Karpas-422 (cell line): ENCODE results near the gene XAGE3. TPM values are rescaled to one million over a fixed set of nuclear protein-coding genes. Genes with fewer than 3 reads are reported as not detected.
"Not testable (repeated sequence)": the region's sequence is repeated elsewhere in the genome, so short reads cannot be mapped to it uniquely, and the experiment has no call there.

Source experiments
- DNase-seq: peaks from one replicate; pipeline ENCODE4 v3.0.0-alpha.2; 2015
- H2AFZ ChIP-seq: fragments of 200-600 bp; sonication (generic); 2 replicates; pipeline ENCODE4 v1.6.1; 2014; ENCODE audit warnings: antibody characterized with exemption, low read length, mixed read lengths
- H3K27ac ChIP-seq: fragments of 200-600 bp; sonication (generic); 2 replicates; pipeline ENCODE4 v1.5.1; 2014; ENCODE audit warnings: mild to moderate bottlenecking, low read length, moderate library complexity
- H3K27me3 ChIP-seq: fragments of 200-600 bp; sonication (generic); 2 replicates; pipeline ENCODE4 v1.6.1; 2014; ENCODE audit warnings: low read length, mixed read lengths
- H3K36me3 ChIP-seq: fragments of 200-600 bp; sonication (generic); 2 replicates; pipeline ENCODE4 v1.6.1; 2014; ENCODE audit warnings: low read length, mixed read lengths; ENCODE audit not compliant: insufficient read depth
- H3K4me1 ChIP-seq: fragments of 200-600 bp; sonication (generic); 2 replicates; pipeline ENCODE4 v1.6.1; 2014; ENCODE audit warnings: mild to moderate bottlenecking, low read length, mixed read lengths
- H3K4me2 ChIP-seq: fragments of 200-600 bp; sonication (generic); 2 replicates; pipeline ENCODE4 v1.6.1; 2014; ENCODE audit warnings: low read length, low read depth, mild to moderate bottlenecking; ENCODE audit not compliant: poor library complexity, severe bottlenecking
- H3K4me3 ChIP-seq: fragments of 200-600 bp; sonication (generic); 2 replicates; pipeline ENCODE4 v1.5.1; 2014; ENCODE audit warnings: mild to moderate bottlenecking, antibody characterized with exemption, low read length, mixed read lengths
- H3K79me2 ChIP-seq: fragments of 200-600 bp; sonication (generic); 2 replicates; pipeline ENCODE4 v1.6.1; 2014; ENCODE audit warnings: mild to moderate bottlenecking, low read length, mixed read lengths
- H3K9ac ChIP-seq: fragments of 200-600 bp; sonication (generic); 2 replicates; pipeline ENCODE4 v1.6.0; 2014; ENCODE audit warnings: low read length
- H3K9me2 ChIP-seq: fragments of 200-600 bp; sonication (generic), shearing (Covaris generic); replicated peaks from 2 replicates; pipeline ENCODE4 v1.6.0; 2014; ENCODE audit warnings: mild to moderate bottlenecking, low read length, moderate library complexity; ENCODE audit not compliant: insufficient read depth
- H3K9me3 ChIP-seq: fragments of 300-700, 200-600 bp; sonication (generic); 2 replicates; pipeline ENCODE4 v1.6.1; 2014; ENCODE audit warnings: low read length, mixed read lengths
- H4K20me1 ChIP-seq: fragments of 200-600 bp; sonication (generic); 2 replicates; pipeline ENCODE4 v1.6.1; 2014; ENCODE audit warnings: mild to moderate bottlenecking, antibody characterized with exemption, low read length, low read depth; ENCODE audit not compliant: insufficient read depth
- total RNA-seq: library from RNA; depleted of rRNA; stranded (reverse); fragments of >200 nt; shearing (Covaris generic); gene quantifications from 2 replicates; pipeline ENCODE4 v1.2.3, GENCODE V29; 2014; ENCODE audit warnings: low replicate concordance; rRNA removed

The XAGE3 gene, protein sequence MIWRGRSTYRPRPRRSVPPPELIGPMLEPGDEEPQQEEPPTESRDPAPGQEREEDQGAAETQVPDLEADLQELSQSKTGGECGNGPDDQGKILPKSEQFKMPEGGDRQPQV
- not detected in 2 replicates for total RNA-seq

DNA sequence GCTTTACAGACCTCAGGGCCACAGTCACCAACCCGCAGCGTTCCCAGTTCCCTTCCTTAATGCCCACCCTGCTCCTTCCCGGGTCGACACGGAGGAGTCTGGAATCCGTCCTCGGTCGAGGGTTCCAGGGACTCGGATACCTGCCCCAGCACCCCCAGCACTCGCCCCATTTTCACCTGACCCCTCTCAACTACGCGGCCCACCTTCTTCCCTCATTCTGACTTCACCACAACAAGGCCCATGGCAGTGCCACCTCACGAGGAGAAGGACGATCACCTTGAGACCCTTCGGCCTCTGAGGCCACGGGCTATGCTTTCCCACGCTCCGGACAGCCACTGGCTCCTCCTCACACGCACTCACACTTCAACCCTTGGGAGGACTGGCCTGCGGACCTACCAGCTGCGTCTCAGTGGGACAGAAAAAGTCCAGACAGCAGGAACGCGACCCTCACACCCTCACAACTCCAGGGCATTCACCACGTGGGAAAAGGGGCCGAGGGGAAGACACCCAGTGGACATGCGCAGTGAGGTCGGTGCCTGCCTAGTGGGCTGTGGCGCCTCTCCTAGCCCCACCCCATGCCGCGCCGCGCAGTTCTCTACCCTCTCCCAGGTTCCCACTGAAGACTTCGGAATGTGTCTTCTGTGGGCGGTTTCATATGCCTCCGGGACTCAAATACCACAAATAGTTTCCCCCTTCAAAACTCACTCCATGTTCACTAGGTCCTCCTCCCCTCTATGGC is at the start of gene XAGE3:
XAGE3 (minus strand) TSS at position 474 of the 739 bp plus-strand sequence. CDS start 950 bp downstream, outside the sequence.
- H2AFZ ChIP-seq: no peak within 1 kb of the TSS
- H3K4me1 ChIP-seq: no peaks in the 10 kb centered on the region
- H3K9me3 ChIP-seq: no peaks in the 10 kb centered on the region
- H3K27me3 ChIP-seq: no peaks in the 10 kb centered on the region
- DNase-seq: no peak
- no peaks in the 10 kb centered on the region for H3K9me2 ChIP-seq
- H3K4me2 ChIP-seq: no peak within 1 kb of the TSS
- no peaks in the 10 kb centered on the region for H4K20me1 ChIP-seq
- no peak within 1 kb of the TSS for H3K27ac ChIP-seq
- no peak within 1 kb of the TSS for H3K4me3 ChIP-seq
- no peaks in the 10 kb centered on the region for H3K79me2 ChIP-seq
- H3K36me3 ChIP-seq: no peaks in the 10 kb centered on the region
- H3K9ac ChIP-seq: no peak within 1 kb of the TSS

- H3K79me2 ChIP-seq, H3K27me3 ChIP-seq, H4K20me1 ChIP-seq, H3K9me3 ChIP-seq, H3K9me2 ChIP-seq, H3K9ac ChIP-seq, H3K27ac ChIP-seq, H3K4me1 ChIP-seq, H2AFZ ChIP-seq, H3K36me3 ChIP-seq, DNase-seq, H3K4me3 ChIP-seq, H3K4me2 ChIP-seq: not testable (repeated sequence)
Observed at GRCh38 chrX:52914704-52915103, 46.8 kb upstream of the XAGE3 start.

GRCh38 chrX:52913681-52914080 is 45.8 kb upstream of the XAGE3 start:
- H3K9ac ChIP-seq, H3K27me3 ChIP-seq, H3K27ac ChIP-seq, H3K4me1 ChIP-seq, H3K4me2 ChIP-seq, DNase-seq, H2AFZ ChIP-seq, H3K9me3 ChIP-seq, H4K20me1 ChIP-seq, H3K4me3 ChIP-seq, H3K79me2 ChIP-seq, H3K9me2 ChIP-seq, H3K36me3 ChIP-seq: not testable (repeated sequence)

GRCh38 chrX:52909313-52909969 is 41.6 kb upstream of the XAGE3 start:
- H3K4me2 ChIP-seq, H3K4me1 ChIP-seq, H2AFZ ChIP-seq, H3K27ac ChIP-seq, H3K4me3 ChIP-seq, H3K27me3 ChIP-seq, H3K9me2 ChIP-seq, H3K9ac ChIP-seq, DNase-seq, H3K79me2 ChIP-seq, H4K20me1 ChIP-seq, H3K9me3 ChIP-seq, H3K36me3 ChIP-seq: not testable (repeated sequence)

- not testable (repeated sequence) for H4K20me1 ChIP-seq, H3K9me2 ChIP-seq, H3K4me1 ChIP-seq, H2AFZ ChIP-seq, H3K9ac ChIP-seq, H3K79me2 ChIP-seq, DNase-seq, H3K27me3 ChIP-seq, H3K27ac ChIP-seq, H3K36me3 ChIP-seq, H3K4me3 ChIP-seq, H3K9me3 ChIP-seq, H3K4me2 ChIP-seq
Observed at GRCh38 chrX:52907900-52908299, 40.0 kb upstream of the XAGE3 start.

DNA sequence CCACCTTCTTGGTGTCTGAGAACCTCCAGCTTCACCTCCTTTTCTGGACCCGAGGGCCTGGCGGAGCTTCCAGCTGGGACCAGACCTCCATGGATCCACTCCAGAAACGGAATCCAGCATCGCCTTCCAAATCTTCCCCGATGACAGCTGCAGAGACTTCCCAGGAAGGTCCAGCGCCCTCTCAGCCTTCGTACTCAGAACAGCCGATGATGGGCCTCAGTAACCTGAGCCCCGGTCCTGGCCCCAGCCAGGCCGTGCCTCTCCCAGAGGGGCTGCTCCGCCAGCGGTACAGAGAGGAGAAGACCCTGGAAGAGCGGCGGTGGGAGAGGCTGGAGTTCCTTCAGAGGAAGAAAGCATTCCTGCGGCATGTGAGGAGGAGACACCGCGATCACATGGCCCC is 39.3 kb upstream of the XAGE3 start:
- not testable (repeated sequence) for H2AFZ ChIP-seq, H3K27ac ChIP-seq, H3K9me3 ChIP-seq, H3K4me1 ChIP-seq, H3K4me2 ChIP-seq, DNase-seq, H3K9ac ChIP-seq, H4K20me1 ChIP-seq, H3K27me3 ChIP-seq, H3K79me2 ChIP-seq, H3K9me2 ChIP-seq, H3K36me3 ChIP-seq, H3K4me3 ChIP-seq

DNA sequence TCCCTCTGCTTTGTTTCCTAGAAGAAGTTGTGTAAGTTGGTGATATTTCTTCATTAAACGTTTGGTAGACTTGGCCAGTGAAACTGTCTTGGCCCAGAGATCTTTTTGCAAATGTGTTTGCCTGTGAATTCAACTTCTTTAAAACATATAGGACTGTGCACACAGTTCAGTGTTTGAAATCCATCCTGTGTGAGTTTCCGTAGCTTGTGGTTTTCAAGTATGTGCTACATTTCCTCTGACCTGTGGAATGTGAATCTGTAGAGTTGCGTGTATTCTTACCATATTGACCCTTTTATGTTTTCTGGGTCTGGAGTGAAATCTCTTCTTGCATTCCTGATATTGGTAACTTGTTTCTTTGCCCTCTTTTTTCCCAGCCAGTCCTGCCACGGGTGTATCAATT is 38.2 kb upstream of the XAGE3 start:
- DNase-seq, H3K79me2 ChIP-seq, H4K20me1 ChIP-seq, H3K4me1 ChIP-seq, H3K9me2 ChIP-seq, H3K27me3 ChIP-seq, H3K27ac ChIP-seq, H3K4me3 ChIP-seq, H3K36me3 ChIP-seq, H3K9me3 ChIP-seq, H3K9ac ChIP-seq, H2AFZ ChIP-seq, H3K4me2 ChIP-seq: not testable (repeated sequence)

DNA sequence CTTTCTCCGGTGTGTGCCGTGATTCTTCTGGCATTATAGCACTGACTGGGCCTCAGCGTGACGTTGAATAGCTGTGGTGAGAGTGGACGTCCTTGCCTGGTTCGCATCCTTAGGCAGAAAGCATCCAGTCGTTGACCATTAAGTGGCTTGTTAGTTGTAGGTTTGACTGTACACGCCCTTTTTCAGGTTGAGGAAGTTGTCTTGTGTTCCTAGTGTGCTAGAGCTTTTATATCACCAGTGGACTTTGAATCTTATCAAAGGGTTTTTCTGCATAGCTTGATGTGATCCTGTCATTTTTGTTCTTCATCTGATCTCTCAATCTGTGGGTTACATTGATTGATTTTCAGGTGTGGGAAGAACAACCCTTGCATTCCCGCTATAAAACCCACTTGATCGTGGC is 37.6 kb upstream of the XAGE3 start:
- H3K79me2 ChIP-seq, H3K4me3 ChIP-seq, H3K27ac ChIP-seq, H3K9me2 ChIP-seq, H3K4me2 ChIP-seq, H3K9me3 ChIP-seq, H4K20me1 ChIP-seq, H3K4me1 ChIP-seq, DNase-seq, H2AFZ ChIP-seq, H3K9ac ChIP-seq, H3K36me3 ChIP-seq, H3K27me3 ChIP-seq: not testable (repeated sequence)
